ENCODE data around the gene HSPH1.

The HSPH1 gene

DNA sequence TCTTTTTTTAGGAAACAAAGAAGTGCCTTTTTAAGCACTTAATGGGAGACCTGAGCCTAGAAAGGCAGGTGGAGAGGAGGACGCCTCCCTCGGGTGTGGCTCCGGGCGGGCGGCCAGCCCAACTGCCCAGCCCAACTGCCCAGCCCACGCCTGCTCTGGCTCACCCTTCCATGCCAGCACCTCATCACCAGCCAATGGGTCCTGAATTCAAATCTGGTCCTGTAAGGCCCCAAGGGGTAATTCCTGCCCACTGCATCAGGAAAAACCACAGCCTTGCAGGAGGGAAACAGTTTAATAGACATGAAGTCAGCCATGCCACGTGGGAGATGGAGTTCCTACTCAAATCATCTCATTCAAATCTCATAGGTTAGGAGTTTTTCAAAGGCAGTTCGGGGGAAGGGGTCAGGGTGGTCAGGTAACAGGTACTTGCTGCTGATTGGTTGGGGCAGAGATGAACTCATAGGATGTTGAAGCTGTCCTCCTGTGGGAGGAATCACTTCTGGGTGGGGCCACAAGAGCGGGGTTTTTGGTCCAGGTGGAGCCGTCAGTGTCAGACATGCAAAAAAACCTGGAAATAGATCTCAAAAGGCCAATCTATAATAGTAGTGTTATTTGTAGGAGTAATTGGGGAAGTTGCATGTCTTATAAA is 64.9 kb downstream of the HSPH1 start:
- no peak for DNase-seq (ENCODE audit: low spot score)

DNA sequence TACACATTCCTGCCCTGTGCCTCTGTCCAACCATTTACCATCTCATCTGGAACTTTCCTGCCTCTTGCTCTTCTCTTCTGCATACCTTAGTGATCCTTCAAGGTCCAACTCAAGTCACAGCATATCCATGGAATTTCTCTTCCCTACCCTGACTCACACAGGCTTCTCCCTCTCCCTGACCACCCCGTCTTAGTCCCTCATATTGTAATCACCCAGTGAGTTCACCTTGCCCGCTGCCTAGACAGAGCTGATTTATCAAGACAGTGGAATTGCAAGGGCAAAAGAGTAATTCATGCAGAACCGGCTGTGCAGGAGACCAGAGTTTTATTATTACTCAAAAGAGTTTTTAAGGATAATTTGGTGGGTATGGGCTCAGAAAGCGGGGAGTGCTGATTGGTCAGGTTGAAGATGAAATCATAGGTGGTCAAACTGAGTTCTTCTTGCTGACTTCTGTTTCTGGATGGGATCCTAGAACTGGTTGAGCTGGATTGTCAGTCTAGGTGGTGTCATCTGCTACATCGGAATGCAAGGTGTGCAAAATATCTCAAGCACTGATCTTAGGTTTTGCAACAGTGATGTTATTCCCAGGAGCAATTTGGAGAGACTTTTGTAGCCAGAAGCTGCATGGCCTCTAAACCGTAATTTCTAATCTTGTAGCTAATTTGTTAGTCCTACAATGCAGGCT is 67.2 kb downstream of the HSPH1 start:
- no peak for DNase-seq (ENCODE audit: low spot score)

DNA sequence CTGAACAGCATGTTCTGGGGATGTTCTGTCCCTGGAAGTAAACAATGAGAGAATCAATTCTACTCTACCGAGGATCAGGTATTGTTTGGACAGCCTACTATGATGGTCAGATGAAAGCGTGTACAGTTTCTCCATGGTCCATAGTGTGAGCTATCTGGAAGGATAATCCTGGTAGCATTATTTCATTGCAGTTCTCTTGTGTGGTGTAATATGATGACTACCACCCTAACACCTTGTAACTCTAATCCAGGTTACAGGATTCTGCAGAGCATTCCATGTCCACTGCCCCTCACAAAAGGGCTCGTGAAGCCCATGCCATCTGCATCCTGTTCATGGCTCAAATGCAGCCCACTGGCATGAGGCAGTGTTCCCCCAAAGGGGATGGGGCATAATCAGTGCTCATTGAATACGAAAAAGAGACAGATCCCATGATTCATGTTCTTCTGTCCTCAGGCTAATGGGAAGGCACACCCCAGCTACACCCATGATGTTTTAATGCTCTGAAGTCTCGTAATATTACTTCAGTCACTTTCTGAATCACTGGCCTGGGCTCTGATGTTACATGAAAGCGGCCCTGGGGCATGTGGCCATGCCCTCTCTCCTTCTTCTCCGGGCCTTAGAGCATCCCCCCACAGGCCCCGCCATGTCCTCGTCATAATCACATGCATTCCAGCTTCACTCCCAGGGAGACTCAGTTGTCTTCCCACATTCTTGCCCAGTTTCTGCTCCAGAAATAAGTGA is 68.4 kb downstream of the HSPH1 start:
- DNase-seq (ENCODE audit: low spot score), result no peak

DNA sequence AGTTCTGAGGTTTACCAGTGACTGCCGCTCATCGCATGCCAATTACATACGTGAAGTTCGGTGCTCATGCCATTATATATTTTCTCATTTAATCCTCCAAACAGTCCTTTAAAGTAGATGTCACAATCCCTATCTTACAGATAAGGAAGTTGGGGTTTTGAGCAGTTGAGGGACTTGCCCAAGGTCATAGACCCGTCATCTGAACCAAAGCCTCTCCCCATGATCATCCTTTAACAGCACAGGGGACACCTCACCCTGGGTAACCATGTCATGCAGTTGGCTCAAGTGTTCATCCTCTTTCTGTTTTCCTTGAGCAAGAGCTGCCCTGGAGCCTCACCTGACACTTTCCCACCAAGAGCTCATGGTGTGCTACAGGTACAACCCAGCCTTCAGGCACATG is 69.1 kb downstream of the HSPH1 start:
- DNase-seq (ENCODE audit: low spot score), result no peak

DNA sequence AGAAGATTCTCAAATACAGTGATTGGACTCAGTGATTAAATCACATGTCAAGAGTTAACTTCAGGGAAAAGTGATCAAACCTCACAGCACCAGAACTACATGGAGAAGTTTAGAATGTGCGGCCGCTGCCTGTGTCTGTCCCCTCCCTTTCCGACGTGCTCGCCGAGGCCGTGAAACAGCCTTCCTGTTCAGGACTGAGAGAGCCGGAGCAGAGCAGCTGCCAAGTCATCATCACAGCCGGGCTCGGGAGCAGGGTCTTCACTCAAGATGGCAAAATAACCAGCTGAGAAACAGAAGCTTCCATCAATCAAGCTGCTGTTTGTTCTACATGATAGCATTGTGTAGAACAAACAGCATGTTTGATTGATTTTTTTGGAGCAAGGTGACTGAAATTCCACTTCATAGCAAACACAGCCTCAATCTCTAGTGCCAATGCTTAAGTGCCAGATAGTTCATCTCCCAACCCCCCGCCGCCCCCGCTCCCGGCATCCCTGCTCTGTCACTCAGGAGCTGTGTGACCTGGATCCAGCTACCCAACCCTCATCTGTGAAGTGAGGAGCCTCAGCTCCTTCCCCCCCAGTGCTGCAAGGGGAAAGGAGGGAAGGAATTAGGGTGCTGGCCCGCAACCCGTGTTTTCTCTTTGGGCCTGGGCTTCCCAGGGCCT is 70.6 kb downstream of the HSPH1 start:
- DNase-seq (ENCODE audit: low spot score), result peak; percentile 21

DNA sequence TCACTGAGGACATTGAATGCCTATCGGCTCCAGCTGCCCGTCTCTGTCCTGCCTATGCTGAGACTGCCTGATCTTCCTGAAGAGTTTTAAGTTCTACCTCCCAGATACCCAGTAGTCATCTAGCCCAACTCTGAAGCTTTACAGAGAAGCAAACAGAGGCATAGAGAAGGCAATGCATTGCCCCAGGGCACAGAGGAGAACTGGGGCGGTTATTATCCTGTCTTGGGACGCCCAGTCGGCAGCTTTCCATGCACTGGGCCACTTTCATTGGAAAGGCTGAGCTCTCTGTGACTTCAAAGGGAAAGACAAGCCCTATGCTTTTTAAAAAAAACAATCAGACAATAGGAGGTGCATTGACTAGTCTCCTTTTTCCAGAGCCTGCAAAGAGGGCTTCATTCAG is 71.6 kb downstream of the HSPH1 start:
- no peak for DNase-seq (ENCODE audit: low spot score)

DNA sequence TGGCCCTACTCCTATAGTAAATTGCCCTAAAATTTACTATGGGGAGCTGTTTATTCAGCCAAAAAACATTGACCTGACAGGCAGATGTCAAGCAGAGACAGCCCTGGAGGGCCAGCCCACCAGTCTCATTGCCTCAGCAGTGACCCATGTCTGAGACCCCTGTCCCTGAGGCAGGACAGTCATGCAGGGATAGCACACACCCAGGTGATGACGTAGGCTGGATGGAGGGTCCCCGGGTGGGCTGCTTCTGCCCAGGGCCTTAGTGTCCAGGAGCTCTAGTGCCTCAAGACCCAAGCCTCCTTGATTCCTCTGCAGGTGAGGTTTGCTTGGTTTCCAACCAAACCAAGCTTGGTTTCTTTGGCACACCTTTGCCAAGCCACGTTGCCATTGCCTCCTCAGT is 72.1 kb downstream of the HSPH1 start:
- no peak for DNase-seq (ENCODE audit: low spot score)

DNA sequence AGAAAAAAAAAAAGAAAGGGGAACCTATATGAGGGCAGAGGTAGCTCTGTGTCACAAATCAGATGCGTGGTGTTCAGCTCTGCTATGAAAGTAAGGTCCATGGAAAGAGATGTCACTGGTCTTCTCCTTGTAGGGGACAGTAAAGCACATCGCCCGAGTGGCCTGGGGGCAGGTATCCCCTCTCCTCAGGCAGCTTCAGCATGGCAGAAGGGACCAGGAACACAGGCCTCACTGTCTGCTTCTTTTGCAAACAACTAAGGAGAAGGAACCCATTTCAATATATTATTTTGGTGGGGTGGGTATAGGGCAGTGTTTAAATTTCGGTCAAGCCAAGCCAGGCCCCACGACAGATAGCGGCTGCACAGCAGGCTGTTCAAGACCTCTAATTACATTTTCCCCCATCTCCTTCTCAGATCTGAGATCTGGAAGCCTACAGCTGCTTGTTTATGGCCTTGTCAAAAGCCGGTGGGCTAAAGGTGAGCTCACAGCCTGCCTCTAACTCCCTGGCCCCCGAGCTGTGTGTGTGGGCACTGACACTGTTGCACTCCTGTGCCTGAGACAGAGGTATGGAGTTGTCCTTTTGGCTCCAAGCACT is 72.8 kb downstream of the HSPH1 start:
- DNase-seq (ENCODE audit: low spot score), result no peak
